AG04449 (cell line): Measurements from ENCODE around the gene COL5A3.

ENCODE experiments used
- CTCF ChIA-PET: fragments of 350-600 bp; formaldehyde crosslinking; extraction: SDS; loops from one replicate; lab custom pipeline; 2021; ENCODE audit warnings: antibody characterized with exemption; lab: Yijun Ruan, JAX
- POLR2A ChIA-PET: fragments of 400-600, 350-600 bp; formaldehyde crosslinking; extraction: SDS; loops from one replicate; lab custom pipeline; 2020; ENCODE audit warnings: antibody characterized with exemption, inconsistent platforms; lab: Yijun Ruan, JAX
- DNase-seq: peaks from one replicate; pipeline ENCODE4 v3.0.0-alpha.2; 2010; ENCODE audit warnings: low read depth, low spot score
- H3K4me3 ChIP-seq: 2 replicates; pipeline ENCODE4 v1.5.1; 2011; ENCODE audit warnings: low read depth, mild to moderate bottlenecking, control low read depth, low read length
- TF ChIP-seq, protein P1 (sequence below): IDR thresholded peaks from one replicate; pipeline ENCODE4 v1.5.1; 2011; ENCODE audit warnings: mild to moderate bottlenecking, moderate library complexity, low read length, control low read depth, inconsistent platforms; ENCODE audit not compliant: insufficient read depth; ENCODE audit errors: missing control alignments

Gene COL5A3

DNA sequence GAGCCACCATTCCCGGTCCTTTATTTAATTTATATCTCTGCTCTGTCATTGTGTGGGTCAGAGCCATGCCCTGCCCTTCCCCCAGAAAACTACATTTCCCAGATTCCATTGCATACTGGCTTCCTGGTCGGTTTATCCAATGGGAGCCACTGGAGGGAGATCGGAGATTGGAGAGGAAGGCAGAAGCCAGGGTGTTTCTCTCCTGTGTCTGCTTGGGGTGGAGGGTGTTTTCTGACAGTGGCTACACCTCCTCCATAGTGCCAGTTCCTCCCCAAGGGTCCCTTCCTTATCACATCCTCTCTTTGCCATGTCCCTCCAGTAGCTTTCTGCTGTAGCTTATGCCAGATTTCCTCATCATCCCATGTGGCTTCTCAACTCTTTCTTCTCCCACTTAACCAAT is 93.0 kb downstream of the COL5A3 start:
- no peak for DNase-seq
- CTCF ChIA-PET = no interaction called here
- TF ChIP-seq, protein P1, sequence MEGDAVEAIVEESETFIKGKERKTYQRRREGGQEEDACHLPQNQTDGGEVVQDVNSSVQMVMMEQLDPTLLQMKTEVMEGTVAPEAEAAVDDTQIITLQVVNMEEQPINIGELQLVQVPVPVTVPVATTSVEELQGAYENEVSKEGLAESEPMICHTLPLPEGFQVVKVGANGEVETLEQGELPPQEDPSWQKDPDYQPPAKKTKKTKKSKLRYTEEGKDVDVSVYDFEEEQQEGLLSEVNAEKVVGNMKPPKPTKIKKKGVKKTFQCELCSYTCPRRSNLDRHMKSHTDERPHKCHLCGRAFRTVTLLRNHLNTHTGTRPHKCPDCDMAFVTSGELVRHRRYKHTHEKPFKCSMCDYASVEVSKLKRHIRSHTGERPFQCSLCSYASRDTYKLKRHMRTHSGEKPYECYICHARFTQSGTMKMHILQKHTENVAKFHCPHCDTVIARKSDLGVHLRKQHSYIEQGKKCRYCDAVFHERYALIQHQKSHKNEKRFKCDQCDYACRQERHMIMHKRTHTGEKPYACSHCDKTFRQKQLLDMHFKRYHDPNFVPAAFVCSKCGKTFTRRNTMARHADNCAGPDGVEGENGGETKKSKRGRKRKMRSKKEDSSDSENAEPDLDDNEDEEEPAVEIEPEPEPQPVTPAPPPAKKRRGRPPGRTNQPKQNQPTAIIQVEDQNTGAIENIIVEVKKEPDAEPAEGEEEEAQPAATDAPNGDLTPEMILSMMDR = no peak
- POLR2A ChIA-PET = no interaction called here
- no peak overlapping the region for H3K4me3 ChIP-seq

DNA sequence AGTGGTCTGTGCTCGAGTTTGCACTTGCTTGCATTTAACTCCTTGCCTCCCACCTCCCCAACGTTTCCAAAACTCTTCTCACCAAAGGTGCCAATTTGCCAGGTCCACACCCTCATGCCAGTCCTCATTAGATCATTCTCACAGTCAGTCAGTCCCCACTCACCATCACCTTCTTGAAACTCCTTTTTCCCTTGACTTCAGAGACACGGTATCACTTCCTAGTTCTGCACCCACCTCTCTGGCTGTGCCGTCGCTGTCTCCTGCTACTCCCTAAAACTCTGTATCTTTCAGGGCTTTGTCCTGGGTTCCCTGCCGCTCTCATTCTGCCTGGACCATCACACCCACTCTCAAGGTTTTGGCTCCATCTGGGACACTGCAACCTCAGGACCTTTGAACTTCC is 93.6 kb downstream of the COL5A3 start:
- TF ChIP-seq, protein P1 = no peak
- CTCF ChIA-PET = interaction anchor here (0.8 kb wide), 1 partner anchor 354 kb away, joined by 3 read pairs; the partner anchor contains the start of gene ICAM1
- no peak for DNase-seq
- POLR2A ChIA-PET = no interaction called here
- H3K4me3 ChIP-seq = no peak overlapping the region

DNA sequence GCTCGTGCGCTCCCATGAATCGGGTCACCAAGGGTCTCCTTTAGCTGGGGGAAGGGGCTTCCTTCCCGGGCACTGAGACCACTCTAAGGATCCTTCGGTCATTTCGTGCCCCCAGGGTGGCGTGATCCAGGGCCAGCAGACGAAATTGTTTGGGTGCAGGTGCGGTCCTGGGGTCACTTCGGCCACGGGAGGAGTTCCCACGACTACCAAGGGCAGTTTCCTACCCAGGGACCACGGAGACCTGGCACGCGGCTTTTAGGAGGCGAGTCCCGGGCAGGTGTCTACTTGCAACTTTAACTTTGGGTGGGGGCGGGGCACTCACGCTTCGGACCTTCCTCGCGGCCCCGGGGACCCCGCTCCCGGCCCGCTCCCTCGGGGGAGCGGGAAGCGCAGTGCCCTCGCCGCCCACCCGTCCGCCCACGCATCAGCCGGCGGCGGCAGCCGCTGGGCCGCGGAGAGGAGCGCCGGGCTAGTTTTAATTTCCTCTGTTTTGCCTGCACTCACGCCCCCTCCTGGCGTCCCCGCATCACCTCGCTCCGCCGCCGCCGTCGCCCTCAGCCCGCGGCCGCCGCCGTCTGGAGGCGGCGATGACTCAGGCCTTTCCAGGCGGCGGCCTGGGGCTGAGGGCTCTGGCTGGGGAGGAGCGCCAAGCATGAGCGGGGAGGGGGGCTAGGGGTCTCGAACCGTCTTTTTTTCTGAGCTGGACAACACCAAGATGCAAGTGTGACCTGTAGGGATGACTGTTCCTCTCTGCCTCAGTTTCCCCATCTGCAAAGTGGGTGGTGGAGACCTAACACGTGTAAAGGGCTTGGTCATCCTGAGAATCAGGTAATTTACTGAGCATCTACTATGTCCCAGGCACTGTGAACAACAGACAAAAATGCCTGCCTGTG is 95.7 kb downstream of the COL5A3 start:
- ChIA-PET CTCF (no interaction called here), POLR2A (no interaction called here)
- H3K4me3 ChIP-seq = peak overlapping the region; percentile 58
- peak; percentile 19 for DNase-seq
- TF ChIP-seq, protein P1 = peak; percentile 74

- DNase-seq = no peak
- POLR2A ChIA-PET = no interaction called here
- CTCF ChIA-PET = no interaction called here
- peak overlapping the region; percentile 58 for H3K4me3 ChIP-seq
- TF ChIP-seq, protein P1 = no peak
Observed at GRCh38 chr19:9914001-9914314, 96.3 kb downstream of the COL5A3 start.

DNA sequence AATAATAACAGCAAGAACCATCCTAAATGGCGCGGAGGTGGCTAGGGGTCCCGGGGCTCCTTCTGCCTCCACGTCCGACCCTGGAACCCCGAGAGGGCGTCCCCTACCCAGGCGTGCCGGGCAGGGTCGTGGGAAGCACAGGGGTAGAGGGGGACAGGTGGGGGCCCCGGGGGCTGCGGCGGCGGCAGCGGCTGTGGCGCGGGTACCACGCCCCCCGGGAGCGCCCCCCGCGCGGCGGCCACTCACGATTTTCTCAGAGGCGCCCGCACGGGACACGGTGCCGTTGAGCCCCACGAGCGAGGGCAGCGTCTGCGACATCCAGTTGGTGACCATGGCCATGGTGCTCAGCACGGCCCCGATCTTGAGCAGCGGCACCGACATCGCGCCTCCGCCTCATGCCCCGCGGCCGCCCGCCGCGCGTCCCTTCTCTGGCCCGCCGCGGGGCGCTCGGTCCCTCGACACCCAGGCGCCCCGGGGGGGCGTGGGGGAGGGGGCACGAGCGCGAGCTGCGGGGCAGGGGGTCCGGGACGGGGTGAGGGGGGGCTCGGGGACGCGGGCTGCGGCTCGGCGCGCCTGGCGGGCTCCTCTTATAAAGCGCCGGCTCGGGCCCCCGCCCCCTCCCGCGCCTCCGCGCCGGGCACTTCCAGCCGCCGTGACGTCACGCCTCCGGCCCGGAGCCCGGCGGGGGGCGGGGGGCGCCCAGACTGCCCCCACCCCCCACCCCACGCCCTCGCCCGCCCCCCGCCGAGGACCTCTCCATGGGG is 96.9 kb downstream of the COL5A3 start:
- ChIA-PET POLR2A (no interaction called here), CTCF (no interaction called here)
- TF ChIP-seq, protein P1 = no peak
- no peak for DNase-seq
- H3K4me3 ChIP-seq = peak overlapping the region; percentile 58
